Measurements from ENCODE around the gene ST8SIA5. TPM values are rescaled to one million over a fixed set of nuclear protein-coding genes. Genes with fewer than 3 reads are reported as not detected.

The ST8SIA5 gene
- total and polyA plus RNA-seq, 5 donors from 2014 or later, result not detected

DNA sequence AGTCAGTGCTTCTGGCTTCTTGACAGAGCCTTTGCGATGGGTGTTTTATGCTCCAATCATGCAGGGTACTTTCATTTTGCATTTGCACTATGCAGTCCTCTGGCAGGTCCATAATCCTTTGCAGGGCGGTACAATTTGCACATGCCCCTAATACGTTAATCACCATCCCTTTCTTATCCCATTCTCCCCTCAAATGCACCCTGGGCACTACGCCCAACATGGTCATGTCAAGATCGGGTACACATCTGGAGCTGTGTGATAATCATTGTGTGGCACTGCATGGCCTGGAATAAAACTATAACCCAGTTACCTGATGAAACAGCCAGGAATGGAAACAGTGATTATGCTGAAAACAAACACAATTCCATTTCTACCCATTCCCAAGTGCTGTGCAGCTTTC lies 127.5 kb downstream of the ST8SIA5 start:
- Histone ChIP-seq H3K9me3 (ENCODE audit: control insufficient read depth in 2 of 2, low read length in 2 of 2) (no peaks in the 10 kb centered on the region), H3K4me1 (ENCODE audit: control insufficient read depth, insufficient read depth, low read length, poor library complexity, severe bottlenecking) (no peaks in the 10 kb centered on the region), H3K4me3 (ENCODE audit: low read depth, low read length) (no peak overlapping the region), H3K36me3 (ENCODE audit: control insufficient read depth, insufficient read depth, low read length) (no peaks in the 10 kb centered on the region), H3K27me3 (ENCODE audit: control insufficient read depth, insufficient read depth, low read length) (no peaks in the 10 kb centered on the region), H3K27ac (ENCODE audit: insufficient read depth, low read length, poor library complexity, severe bottlenecking) (no peak overlapping the region)
- Mint-ChIP-seq H3K4me3 (no peak overlapping the region), H3K27me3 (peaks cover 11% of the 10 kb centered on the region), H3K4me1 (peaks cover 0 to 7% (median 1%) of the 10 kb centered on the region in 4 donors), H3K27ac (no peak overlapping the region), H3K9me3 (peaks cover 0 to 2% (median 0%) of the 10 kb centered on the region in 7 donors), H3K36me3 (no peaks in the 10 kb centered on the region)
- DNase-seq, result no peak
- ATAC-seq (ENCODE audit: low read depth in 2 of 2), result no peak

GRCh38 chr18:46628206-46628605 lies 128.6 kb downstream of the ST8SIA5 start:
- Histone ChIP-seq H3K27me3 (ENCODE audit: control insufficient read depth, insufficient read depth, low read length) (no peaks in the 10 kb centered on the region), H3K4me3 (ENCODE audit: low read depth, low read length) (no peak overlapping the region), H3K4me1 (ENCODE audit: control insufficient read depth, insufficient read depth, low read length, poor library complexity, severe bottlenecking) (peaks cover 6% of the 10 kb centered on the region), H3K27ac (ENCODE audit: insufficient read depth, low read length, poor library complexity, severe bottlenecking) (no peak overlapping the region), H3K36me3 (ENCODE audit: control insufficient read depth, insufficient read depth, low read length) (no peaks in the 10 kb centered on the region), H3K9me3 (ENCODE audit: control insufficient read depth in 2 of 2, low read length in 2 of 2) (no peaks in the 10 kb centered on the region)
- H3K4me1 Mint-ChIP-seq, result peaks cover 0 to 16% (median 1%) of the 10 kb centered on the region in 4 donors
- H3K27me3 Mint-ChIP-seq, result peaks cover 11% of the 10 kb centered on the region
- DNase-seq (no peak), ATAC-seq (ENCODE audit: low read depth in 2 of 2) (no peak)
- H3K27ac Mint-ChIP-seq, result no peak overlapping the region
- H3K4me3 Mint-ChIP-seq, result no peak overlapping the region
- peaks cover 0 to 2% (median 0%) of the 10 kb centered on the region in 7 donors for H3K9me3 Mint-ChIP-seq
- H3K36me3 Mint-ChIP-seq, result no peaks in the 10 kb centered on the region

GRCh38 chr18:46627136-46627535 lies 129.7 kb downstream of the ST8SIA5 start:
- Histone ChIP-seq H3K27ac (ENCODE audit: insufficient read depth, low read length, poor library complexity, severe bottlenecking) (no peak overlapping the region), H3K36me3 (ENCODE audit: control insufficient read depth, insufficient read depth, low read length) (no peaks in the 10 kb centered on the region), H3K4me3 (ENCODE audit: low read depth, low read length) (no peak overlapping the region), H3K9me3 (ENCODE audit: control insufficient read depth in 2 of 2, low read length in 2 of 2) (no peaks in the 10 kb centered on the region), H3K4me1 (ENCODE audit: control insufficient read depth, insufficient read depth, low read length, poor library complexity, severe bottlenecking) (peaks cover 6% of the 10 kb centered on the region), H3K27me3 (ENCODE audit: control insufficient read depth, insufficient read depth, low read length) (no peaks in the 10 kb centered on the region)
- no peak for DNase-seq
- no peak overlapping the region for H3K27ac Mint-ChIP-seq
- H3K36me3 Mint-ChIP-seq, result no peaks in the 10 kb centered on the region
- peaks cover 0 to 23% (median 1%) of the 10 kb centered on the region in 4 donors for H3K4me1 Mint-ChIP-seq
- H3K4me3 Mint-ChIP-seq, result no peak overlapping the region
- peaks cover 0 to 2% (median 0%) of the 10 kb centered on the region in 7 donors for H3K9me3 Mint-ChIP-seq
- ATAC-seq (ENCODE audit: low read depth in 2 of 2), result no peak
- peaks cover 11% of the 10 kb centered on the region for H3K27me3 Mint-ChIP-seq

DNA sequence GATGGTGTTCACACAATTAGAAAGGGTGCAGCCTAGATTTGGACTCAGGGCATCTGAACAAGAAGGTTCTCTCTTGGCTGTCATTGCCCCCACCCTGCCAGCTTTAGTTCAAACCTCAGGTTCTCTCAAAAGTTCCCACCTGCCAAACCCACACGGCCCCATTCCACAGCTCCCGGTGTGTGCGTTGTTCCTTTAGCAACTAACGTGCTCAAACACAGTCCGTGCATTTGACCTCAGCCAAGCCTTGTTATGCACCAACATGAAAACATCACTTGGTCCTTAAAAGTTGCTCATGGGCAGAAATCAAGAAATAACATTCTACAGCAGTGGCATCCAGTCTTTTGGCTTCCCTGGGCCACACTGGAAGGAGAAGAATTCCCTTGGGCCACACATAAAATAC lies 131.8 kb downstream of the ST8SIA5 start:
- Mint-ChIP-seq H3K36me3 (no peaks in the 10 kb centered on the region), H3K4me1 (peaks cover 0 to 29% (median 1%) of the 10 kb centered on the region in 4 donors), H3K27ac (peak overlapping the region in 1 of 3 donors; percentile 2), H3K4me3 (peak overlapping the region in 1 of 4 donors; percentile 11), H3K27me3 (peaks cover 11% of the 10 kb centered on the region), H3K9me3 (peaks cover 0 to 2% (median 0%) of the 10 kb centered on the region in 7 donors)
- H3K4me3 ChIP-seq (ENCODE audit: low read depth, low read length), result no peak overlapping the region
- no peaks in the 10 kb centered on the region for H3K27me3 ChIP-seq (ENCODE audit: control insufficient read depth, insufficient read depth, low read length)
- no peaks in the 10 kb centered on the region for H3K36me3 ChIP-seq (ENCODE audit: control insufficient read depth, insufficient read depth, low read length)
- H3K27ac ChIP-seq (ENCODE audit: insufficient read depth, low read length, poor library complexity, severe bottlenecking), result no peak overlapping the region
- H3K4me1 ChIP-seq (ENCODE audit: control insufficient read depth, insufficient read depth, low read length, poor library complexity, severe bottlenecking), result peaks cover 6% of the 10 kb centered on the region
- DNase-seq, result no peak
- H3K9me3 ChIP-seq (ENCODE audit: control insufficient read depth in 2 of 2, low read length in 2 of 2), result no peaks in the 10 kb centered on the region
- no peak for ATAC-seq (ENCODE audit: low read depth in 2 of 2)

- Histone ChIP-seq H3K27ac (ENCODE audit: insufficient read depth, low read length, poor library complexity, severe bottlenecking) (no peak overlapping the region), H3K9me3 (ENCODE audit: control insufficient read depth in 2 of 2, low read length in 2 of 2) (no peaks in the 10 kb centered on the region)
- ATAC-seq (ENCODE audit: low read depth in 2 of 2), result no peak
These were observed 132.7 kb downstream of the ST8SIA5 start for GRCh38 chr18:46624127-46624526.

DNA sequence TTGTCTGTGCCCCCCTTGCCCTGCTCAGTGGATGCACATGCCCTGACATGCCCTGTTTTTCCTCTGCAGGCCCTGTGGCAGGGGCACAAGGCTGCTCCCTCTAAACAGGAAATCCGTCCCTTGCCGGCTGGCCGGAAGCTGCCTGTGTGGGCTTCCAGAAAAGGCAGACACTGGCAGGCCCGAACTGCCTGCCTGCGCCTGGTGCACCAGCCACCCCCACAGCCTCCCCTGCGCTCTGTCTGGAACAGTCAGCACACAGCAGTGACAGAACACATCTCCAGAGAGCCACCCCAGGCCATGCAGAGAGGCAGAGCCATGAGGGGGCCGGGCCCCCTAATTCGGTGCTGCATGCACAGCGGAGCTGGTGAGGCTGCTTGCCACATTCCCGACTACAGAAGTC lies 133.3 kb downstream of the ST8SIA5 start:
- ATAC-seq (ENCODE audit: low read depth in 2 of 2) (peak; percentile 24 to 49), DNase-seq (peak in 1 of 3 donors; percentile 79)
- Histone ChIP-seq H3K27ac (ENCODE audit: insufficient read depth, low read length, poor library complexity, severe bottlenecking) (no peak overlapping the region), H3K9me3 (ENCODE audit: control insufficient read depth in 2 of 2, low read length in 2 of 2) (no peaks in the 10 kb centered on the region), H3K4me3 (ENCODE audit: low read depth, low read length) (no peak overlapping the region), H3K4me1 (ENCODE audit: control insufficient read depth, insufficient read depth, low read length, poor library complexity, severe bottlenecking) (peaks cover 6% of the 10 kb centered on the region), H3K36me3 (ENCODE audit: control insufficient read depth, insufficient read depth, low read length) (no peaks in the 10 kb centered on the region), H3K27me3 (ENCODE audit: control insufficient read depth, insufficient read depth, low read length) (no peaks in the 10 kb centered on the region)
- Mint-ChIP-seq H3K27me3 (peaks cover 11% of the 10 kb centered on the region), H3K4me3 (peak overlapping the region in 1 of 4 donors; percentile 43), H3K27ac (peak overlapping the region in 1 of 3 donors; percentile 80), H3K36me3 (no peaks in the 10 kb centered on the region), H3K4me1 (peaks cover 0 to 29% (median 1%) of the 10 kb centered on the region in 4 donors), H3K9me3 (peaks cover 0 to 2% (median 0%) of the 10 kb centered on the region in 7 donors)

More at GRCh38 chr18:46624127-46624526, 132.7 kb downstream of the ST8SIA5 start:
- Mint-ChIP-seq H3K4me1 (peaks cover 0 to 29% (median 1%) of the 10 kb centered on the region in 4 donors), H3K27me3 (peaks cover 11% of the 10 kb centered on the region), H3K36me3 (no peaks in the 10 kb centered on the region), H3K4me3 (peak overlapping the region in 1 of 4 donors; percentile 43), H3K27ac (no peak overlapping the region), H3K9me3 (peaks cover 0 to 2% (median 0%) of the 10 kb centered on the region in 7 donors)
- no peak for DNase-seq
- Histone ChIP-seq H3K36me3 (ENCODE audit: control insufficient read depth, insufficient read depth, low read length) (no peaks in the 10 kb centered on the region), H3K4me1 (ENCODE audit: control insufficient read depth, insufficient read depth, low read length, poor library complexity, severe bottlenecking) (peaks cover 6% of the 10 kb centered on the region), H3K27me3 (ENCODE audit: control insufficient read depth, insufficient read depth, low read length) (no peaks in the 10 kb centered on the region), H3K4me3 (ENCODE audit: low read depth, low read length) (no peak overlapping the region)

- Mint-ChIP-seq H3K9me3 (peaks cover 0 to 2% (median 0%) of the 10 kb centered on the region in 7 donors), H3K27me3 (peaks cover 11% of the 10 kb centered on the region), H3K4me3 (no peak overlapping the region), H3K36me3 (no peaks in the 10 kb centered on the region), H3K27ac (no peak overlapping the region), H3K4me1 (peaks cover 0 to 29% (median 1%) of the 10 kb centered on the region in 4 donors)
- DNase-seq (peak in 1 of 3 donors; percentile 55), ATAC-seq (ENCODE audit: low read depth in 2 of 2) (no peak)
- H3K27ac ChIP-seq (ENCODE audit: insufficient read depth, low read length, poor library complexity, severe bottlenecking), result no peak overlapping the region
- H3K36me3 ChIP-seq (ENCODE audit: control insufficient read depth, insufficient read depth, low read length), result no peaks in the 10 kb centered on the region
- peaks cover 6% of the 10 kb centered on the region for H3K4me1 ChIP-seq (ENCODE audit: control insufficient read depth, insufficient read depth, low read length, poor library complexity, severe bottlenecking)
- no peaks in the 10 kb centered on the region for H3K9me3 ChIP-seq (ENCODE audit: control insufficient read depth in 2 of 2, low read length in 2 of 2)
- H3K27me3 ChIP-seq (ENCODE audit: control insufficient read depth, insufficient read depth, low read length), result peaks cover 3% of the 10 kb centered on the region
- H3K4me3 ChIP-seq (ENCODE audit: low read depth, low read length), result no peak overlapping the region
These were observed 133.9 kb downstream of the ST8SIA5 start for GRCh38 chr18:46622999-46623398.

DNA sequence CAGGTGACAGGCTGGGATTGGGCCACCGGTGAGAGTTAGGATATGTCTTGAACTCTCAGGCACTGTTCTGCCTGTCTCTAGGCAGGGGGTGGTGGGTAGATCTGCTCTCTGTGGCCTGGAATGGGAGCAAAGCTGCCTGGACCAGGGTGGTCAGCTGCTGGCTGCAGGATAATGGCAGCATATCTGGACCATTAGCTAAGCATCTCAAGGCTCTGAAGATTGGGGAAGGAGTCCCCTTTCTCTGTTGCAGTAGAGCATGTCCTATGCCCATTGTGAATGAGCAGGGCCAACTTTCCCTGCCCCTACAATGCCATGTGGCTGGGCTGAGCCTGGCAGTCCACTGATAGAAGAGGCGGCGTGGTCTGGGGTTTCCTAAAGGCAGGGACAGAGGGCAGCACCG lies 134.4 kb downstream of the ST8SIA5 start:
- Histone ChIP-seq H3K4me1 (ENCODE audit: control insufficient read depth, insufficient read depth, low read length, poor library complexity, severe bottlenecking) (peaks cover 6% of the 10 kb centered on the region), H3K27ac (ENCODE audit: insufficient read depth, low read length, poor library complexity, severe bottlenecking) (no peak overlapping the region), H3K4me3 (ENCODE audit: low read depth, low read length) (no peak overlapping the region), H3K27me3 (ENCODE audit: control insufficient read depth, insufficient read depth, low read length) (peaks cover 4% of the 10 kb centered on the region), H3K36me3 (ENCODE audit: control insufficient read depth, insufficient read depth, low read length) (no peaks in the 10 kb centered on the region), H3K9me3 (ENCODE audit: control insufficient read depth in 2 of 2, low read length in 2 of 2) (no peaks in the 10 kb centered on the region)
- peaks cover 14% of the 10 kb centered on the region for H3K27me3 Mint-ChIP-seq
- H3K36me3 Mint-ChIP-seq, result no peaks in the 10 kb centered on the region
- H3K9me3 Mint-ChIP-seq, result peaks cover 0 to 2% (median 0%) of the 10 kb centered on the region in 7 donors
- peaks cover 0 to 29% (median 1%) of the 10 kb centered on the region in 4 donors for H3K4me1 Mint-ChIP-seq
- DNase-seq, result no peak
- no peak overlapping the region for H3K4me3 Mint-ChIP-seq
- H3K27ac Mint-ChIP-seq, result no peak overlapping the region
- no peak for ATAC-seq (ENCODE audit: low read depth in 2 of 2)

Measured in CD4-positive, CD25-positive, alpha-beta regulatory T cell (primary cell).